OCI-M1 (cell line): ENCODE results near the gene CAMK1G.

ENCODE experiments used
- DNase-seq: peaks from one replicate; lab custom pipeline; 2025; lab: John Stamatoyannopoulos, UW

CAMK1G gene

DNA sequence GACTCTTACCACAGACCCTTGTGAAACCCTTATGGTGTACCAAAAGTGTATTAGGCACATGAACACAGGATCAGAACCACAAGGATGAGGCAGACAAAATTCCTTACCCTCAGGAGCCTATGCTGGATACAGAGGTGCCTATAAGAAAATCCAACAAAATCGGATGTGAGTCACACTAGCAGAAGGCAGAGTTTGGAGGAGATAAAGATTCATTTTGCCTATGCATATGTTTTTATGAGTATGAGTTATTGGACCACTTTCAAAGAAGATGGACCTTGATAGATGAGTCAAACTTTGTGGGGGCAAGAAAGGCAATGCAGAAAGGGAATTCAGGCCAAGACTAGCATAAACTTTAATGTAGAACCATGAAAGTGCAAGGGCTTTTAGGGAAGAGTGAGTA lies 17.0 kb downstream of the CAMK1G start:
- DNase-seq = no peak

DNA sequence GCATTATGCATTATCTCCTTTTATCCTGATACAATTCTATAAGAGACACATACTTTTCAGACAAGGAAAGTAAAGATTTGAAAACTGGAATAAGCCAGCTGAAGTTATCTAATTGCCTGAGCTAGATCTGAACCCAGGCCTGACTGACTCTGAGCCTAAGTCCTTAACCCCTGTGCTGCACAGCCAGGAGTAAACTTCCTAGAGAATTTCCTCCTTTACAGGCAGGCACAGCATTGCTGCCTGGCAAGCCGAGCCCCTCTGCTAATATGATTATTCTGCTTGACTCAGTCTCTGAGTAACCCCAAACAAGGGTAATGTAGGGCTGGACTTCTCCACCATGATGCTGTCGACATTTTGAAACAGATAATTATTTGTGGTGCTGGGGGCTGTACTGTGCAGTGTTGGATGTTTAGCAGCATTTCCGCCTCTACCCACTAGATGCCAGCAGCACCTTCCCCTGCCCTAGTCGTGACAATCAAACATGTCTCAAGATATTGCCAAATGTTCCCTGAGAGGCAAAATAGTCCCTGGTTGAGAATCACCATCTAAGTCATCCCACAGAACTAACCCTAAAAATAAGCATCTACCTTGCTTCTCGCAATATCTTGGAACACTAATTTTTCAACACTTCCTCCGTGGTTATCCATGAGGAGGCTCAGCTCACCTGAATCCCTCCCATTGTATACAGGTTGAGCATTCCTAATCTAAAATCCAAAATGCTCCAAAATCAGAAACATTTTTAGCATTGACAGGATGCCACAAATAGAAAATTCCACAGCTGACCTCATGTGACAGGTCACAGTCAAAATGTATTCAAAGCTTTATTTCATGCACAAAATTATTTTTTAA lies 18.5 kb downstream of the CAMK1G start:
- DNase-seq = peak; percentile 56

DNA sequence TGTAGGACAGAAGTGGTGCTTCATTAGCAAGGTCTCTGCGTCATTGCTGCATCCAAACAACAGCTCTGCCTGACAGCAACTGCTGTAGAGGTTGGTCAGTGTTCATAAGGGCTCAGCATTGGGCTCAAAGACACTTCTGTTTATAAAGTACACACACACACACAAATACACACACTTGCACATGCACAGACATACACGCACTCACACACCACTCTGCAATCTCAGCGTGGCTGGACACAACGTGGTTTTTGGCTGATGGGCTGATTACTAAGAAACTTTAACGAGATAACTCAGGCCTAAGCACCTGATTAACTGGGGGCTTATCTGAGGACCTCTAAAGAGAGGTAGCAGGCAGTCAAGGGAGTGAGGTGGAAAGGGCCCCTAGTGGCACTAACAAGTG lies 20.4 kb downstream of the CAMK1G start:
- no peak for DNase-seq

DNA sequence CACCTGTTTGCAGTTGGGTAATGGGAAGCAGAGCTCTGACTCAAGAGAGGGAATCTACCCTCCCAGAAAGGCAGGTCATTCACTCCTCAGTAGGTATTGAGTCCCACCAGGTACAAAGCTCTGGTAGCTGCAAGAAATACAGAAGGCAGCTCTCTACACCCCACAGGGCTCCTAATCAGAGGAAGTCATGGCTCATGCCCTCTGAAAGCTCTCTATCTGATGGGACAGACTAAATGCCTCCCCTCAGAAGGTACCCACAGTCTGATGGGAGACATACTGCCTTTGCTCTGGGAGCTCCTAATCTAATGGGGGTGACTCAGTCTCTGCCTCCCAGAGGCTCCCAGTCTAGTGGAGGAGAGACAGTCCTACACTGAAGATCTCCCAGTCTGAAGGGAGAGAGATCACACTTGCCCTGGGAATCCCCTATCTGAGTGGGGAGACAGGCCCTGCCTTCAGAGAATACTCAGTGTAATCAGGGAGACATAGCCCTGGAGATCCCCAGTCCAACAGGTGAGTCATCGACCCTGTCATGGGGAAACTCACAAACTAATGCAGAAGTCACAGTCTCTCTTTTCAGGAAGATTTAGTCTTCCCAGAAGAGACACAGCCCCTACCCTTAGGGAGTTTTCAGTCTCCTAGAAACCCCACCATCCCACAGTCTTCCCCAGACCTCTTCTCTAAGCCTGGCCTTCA lies 23.7 kb downstream of the CAMK1G start:
- DNase-seq = no peak

DNA sequence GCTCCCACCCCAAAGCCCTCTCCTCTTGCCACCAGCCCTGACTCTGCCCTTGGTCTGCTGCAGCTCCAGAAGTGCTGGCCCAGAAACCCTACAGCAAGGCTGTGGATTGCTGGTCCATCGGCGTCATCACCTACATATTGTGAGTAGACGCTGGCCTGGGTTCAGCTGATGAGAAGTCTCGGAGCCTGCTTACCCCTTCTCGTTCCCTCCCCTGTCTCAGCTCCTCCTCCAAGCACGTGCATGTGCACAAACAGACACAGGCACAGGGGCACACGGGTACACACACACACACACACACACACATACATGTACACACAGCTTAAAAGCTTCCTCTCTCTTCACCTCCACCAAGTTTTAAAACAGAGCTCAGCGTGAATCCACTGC lies 24.3 kb downstream of the CAMK1G start:
- DNase-seq = no peak

DNA sequence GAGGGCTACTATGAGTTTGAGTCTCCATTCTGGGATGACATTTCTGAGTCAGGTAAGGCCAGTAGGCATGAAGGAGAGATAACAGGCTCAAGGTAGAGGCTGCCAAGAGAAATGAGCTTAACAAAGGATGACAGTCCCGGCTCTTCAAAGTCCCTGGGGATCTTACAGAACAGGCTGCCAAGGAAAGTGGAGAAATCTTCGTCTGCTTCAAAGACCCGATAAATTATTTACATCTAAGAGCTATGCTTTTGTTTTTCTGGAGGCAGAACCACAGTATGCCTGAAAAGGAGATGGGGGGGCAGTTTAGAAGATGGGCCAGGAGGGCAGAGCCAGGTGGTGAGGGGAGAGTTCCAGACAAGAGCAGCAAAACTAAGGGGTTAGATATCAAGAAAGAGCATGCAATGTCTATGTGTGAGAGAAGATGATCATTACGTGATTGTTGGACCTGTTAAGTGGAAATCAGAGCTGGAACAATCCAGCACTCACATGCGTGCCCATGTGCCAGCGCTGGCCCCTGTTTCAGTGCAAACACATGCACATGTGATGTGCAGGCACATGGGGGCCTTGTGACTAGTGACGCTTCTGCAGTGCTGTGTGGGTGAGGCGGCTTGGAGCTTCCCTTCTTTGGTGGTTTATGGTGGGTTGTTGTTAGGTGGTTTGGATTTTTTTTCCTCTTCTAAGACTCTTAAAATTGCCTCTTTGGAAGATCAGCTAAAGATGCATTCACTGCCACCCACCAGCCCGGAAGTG lies 25.7 kb downstream of the CAMK1G start:
- DNase-seq = no peak

DNA sequence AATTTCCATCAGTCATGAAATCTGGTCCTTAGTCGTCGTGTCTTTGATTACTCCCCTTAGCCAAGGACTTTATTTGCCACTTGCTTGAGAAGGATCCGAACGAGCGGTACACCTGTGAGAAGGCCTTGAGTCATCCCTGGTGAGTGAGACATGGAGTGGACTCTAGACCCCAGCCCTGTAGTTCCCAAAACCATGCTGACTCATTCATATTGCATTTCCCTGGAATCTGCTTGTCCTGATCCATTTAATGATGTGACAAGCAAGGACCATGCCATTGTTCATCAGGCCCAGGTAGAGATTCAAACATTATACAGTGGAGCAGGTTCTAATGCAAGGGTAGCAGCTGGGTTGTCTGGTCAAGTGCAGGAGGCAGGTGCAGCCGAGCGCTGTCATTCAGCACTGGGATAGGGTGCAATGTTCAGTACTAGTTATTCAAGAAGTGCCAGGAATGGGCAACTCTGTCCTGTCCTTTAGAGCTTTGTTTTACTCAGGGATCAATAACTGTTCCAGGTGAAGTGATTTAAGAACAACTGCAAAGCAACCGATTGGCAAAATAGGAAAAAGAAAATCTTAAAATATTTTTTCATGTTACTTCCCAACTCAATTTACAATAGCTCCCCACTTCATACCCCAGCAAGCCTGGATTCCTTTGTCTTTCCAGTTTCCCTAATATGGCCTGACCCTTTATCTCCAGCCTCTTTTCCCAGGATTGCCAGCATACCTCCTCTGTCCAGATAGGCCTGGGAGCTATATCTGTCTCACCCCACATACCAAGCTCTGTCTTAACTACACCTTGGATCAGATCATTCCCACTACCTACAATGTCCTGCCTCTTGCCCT lies 26.5 kb downstream of the CAMK1G start:
- no peak for DNase-seq

DNA sequence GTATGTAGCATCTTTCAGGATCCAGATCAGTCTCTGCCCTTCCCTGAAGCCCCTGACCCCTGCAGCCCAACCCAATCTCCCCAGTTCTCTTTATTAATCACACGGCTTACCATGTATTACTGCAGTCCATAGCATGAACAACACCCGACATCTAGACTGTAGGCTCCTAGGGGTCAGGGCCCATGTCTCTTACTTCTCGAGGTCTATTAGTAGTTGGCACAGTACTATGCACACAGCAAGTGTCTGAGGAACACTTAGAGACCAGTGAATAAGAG lies 27.1 kb downstream of the CAMK1G start:
- DNase-seq = no peak

DNA sequence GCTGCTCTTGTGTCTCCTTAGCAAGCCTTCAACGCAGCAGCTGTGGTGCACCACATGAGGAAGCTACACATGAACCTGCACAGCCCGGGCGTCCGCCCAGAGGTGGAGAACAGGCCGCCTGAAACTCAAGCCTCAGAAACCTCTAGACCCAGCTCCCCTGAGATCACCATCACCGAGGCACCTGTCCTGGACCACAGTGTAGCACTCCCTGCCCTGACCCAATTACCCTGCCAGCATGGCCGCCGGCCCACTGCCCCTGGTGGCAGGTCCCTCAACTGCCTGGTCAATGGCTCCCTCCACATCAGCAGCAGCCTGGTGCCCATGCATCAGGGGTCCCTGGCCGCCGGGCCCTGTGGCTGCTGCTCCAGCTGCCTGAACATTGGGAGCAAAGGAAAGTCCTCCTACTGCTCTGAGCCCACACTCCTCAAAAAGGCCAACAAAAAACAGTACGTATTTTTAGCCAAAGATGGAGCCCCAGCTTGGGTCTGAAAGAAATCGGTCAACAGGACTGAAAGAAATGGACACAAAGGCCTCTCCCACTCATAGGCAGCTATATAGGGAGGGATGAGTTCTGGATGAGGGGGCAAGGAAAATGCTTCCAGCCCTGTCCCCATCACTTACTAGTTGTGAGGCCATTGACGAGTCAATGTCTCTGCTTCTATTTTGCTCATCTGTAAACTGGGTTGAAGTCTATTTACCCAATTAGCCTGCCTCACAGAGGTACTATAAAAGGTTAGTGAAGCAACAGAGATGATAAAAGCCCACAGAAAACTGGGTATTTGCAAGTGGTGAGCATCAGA lies 28.5 kb downstream of the CAMK1G start:
- no peak for DNase-seq

DNA sequence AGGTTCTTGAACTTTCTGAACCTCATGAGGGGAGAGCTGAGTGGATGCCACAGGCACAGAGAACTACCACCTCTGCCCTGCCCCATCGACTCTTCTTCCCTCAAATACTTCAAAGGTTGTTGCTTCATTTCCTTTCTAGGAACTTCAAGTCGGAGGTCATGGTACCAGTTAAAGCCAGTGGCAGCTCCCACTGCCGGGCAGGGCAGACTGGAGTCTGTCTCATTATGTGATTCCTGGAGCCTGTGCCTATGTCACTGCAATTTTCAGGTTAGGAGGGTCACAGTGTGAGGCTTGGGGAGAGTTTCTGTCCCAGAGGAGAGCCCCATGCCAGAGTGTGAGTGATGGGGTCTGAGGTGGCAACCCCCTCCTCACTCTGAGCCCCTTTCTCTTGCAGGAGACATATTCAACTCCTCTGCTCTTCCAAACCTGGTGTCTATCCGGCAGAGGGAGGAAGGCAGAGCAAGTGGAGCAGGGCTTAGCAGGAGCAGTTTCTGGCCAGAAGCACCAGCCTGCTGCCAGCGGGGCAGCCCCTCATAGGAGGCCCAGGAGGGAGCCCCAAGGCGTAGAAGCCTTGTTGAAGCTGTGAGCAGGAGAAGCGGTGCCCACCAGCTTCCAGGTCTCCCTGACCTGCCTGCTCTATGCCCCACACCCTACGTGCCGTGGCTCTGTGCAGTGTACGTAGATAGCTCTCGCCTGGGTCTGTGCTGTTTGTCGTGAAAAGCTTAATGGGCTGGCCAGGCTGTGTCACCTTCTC lies 29.3 kb downstream of the CAMK1G start:
- DNase-seq = no peak

DNA sequence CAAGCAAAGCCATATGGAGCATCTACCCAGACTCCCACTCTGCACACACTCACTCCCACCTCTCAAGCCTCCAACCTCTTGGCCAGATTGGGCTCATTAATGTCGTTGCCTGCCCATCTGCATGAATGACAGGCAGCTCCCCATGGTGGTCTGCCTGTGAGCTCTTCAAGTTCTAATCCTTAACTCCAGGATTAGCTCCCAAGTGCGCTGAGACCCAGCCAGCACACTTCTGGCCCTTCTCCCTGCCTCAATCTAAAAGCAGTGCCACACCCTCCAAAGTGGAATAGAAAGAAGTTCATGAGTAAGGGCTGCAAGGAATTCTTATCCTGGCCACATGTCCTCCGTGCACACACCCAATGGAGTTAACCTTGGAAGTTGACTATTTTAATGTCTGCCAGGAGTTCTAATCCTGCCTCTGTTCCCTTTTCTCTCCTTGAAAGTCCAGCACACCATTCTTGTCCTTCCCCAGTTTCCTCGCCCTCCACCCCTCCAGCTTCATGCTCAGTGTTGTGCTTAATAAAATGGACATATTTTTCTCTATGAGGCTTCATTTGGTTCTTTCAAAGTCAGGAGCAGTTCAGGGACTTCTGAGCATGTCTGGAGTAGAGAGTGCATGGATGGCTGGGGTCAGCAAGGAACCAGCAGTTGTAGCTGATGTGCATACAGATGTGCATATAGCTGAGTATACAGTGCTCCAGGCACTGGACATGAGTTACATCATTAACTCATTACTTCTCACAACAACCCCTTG lies 30.1 kb downstream of the CAMK1G start:
- no peak for DNase-seq

DNA sequence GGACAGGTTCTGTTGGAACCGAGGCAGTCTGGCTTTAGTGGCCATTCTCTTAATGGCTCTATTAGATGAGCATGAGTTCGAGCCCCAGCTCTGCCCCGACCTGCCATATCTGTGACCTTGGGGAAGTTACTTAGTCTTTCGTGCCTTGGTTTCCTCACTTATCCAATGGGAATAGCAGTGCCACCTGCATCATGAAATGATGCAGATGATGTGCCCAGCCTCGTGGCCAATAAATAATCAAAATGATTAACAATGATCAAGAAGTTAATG lies 30.6 kb downstream of the CAMK1G start:
- DNase-seq = no peak

DNA sequence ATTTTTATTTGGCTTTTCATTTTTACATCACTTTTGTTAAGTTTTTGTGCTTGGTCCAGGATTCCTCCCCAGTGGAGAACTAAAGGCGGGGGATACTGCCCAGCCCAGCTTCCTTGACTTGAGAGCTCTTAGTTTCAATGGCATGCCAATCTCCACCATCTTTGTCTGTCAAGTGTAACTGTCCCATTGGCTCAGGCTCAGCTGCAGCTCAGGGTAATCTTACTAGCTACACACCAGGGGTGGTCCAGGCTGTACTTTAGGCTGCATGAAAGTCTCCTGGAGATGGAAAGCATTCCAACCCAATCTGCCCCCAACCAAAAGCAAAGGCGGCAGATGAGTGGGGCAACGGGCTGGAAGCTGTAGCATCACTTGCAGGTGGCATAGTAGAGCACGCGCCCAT lies 31.4 kb downstream of the CAMK1G start:
- DNase-seq = no peak

DNA sequence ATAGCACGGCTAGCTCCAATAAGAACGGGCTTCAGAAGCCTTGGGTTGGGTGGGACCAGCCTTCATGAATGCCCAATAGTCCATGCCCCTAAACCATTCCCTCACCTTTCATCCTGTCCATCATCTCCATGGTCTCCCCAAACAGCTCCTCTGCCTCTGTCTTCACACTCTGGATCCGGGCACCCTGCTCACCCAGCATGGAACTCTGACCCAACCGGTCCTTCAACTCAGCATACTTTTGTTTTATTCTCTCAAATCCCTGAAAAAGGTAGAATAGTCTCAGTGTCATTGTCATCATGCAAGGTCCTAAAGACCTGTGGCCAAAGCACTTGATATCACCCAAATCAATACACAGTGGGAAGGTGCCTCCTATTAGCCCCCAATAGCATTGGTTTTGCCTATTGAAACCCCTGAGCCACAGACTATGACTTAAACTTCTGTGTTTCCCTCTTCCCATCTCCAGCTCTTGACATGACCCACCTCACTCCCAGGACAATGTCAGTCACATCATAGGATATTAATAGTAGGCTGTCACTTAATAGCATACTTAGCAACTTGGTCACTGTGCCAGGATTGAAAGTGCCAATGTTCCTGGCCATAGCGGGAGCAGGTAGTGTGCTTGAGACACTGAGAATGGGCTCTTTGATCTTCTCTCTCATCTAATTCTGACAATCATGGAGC lies 33.0 kb downstream of the CAMK1G start:
- no peak for DNase-seq

DNA sequence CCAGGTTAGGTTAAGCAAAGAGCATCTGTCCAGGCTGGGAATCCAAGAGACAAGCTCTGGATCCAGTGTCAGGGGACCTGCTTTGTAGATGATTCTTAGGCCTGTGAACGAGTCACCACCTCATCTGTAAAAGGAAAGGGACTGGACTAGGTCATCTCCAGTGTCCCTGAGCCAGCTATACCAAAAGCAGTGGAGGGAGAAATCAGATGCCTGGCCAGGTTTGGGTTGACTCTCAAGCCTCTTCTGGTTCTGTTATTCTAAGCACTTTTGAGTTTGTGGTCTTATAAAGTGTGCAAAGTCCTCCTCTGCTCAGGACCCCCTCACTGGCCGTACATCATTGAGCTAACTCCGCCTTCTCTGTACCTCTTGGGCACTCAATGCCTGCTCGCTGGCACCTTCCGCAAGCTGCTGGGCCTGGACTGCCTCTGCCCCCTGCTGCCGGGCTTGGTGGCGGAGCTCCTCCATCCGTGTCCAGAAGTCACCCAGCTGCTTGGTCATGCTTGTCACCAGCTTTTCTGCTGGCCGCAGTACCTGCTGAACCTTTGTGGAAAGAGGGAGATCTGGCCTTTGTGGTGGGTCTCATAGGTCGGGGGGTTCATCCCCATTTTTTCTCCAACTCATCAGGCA lies 33.6 kb downstream of the CAMK1G start:
- DNase-seq = no peak

DNA sequence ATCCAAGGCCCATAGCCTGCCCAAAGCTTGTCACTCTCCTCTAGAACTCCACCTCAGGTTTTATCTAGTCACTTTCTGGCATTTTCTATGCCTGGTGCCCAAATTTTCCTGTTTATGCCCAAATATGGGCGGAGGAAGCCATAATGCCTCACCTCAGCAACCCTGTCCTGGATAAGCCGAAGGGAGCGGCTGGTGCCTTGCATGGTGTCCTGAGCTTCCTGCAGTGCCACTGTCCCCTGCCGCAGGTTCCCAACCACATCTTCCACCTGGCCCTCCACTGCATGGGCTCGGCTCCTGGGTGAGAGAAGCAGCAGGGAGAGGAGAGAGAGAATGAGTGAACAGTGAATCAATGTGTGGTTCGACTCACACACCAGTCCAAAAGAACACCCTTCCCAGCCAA lies 34.2 kb downstream of the CAMK1G start:
- DNase-seq = no peak

DNA sequence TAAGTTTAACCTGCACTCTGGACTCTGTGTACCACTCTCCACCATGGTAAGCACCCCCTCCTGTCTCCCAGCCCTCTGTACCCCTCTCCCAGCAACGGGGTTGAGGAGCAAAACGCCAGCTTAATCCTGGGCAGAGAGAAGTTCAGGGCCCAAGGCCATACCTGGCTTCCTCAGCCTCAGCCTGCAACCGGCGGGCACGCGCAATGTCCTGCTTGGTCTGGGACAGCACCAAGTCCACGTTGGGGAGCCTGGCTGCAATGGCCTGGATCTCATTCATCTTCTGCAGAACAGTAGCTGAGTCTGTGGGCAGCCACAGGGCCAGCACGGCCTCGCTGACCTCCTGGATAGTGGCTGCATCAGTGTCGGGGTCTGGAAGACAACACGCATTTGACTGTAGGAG lies 34.8 kb downstream of the CAMK1G start:
- no peak for DNase-seq

DNA sequence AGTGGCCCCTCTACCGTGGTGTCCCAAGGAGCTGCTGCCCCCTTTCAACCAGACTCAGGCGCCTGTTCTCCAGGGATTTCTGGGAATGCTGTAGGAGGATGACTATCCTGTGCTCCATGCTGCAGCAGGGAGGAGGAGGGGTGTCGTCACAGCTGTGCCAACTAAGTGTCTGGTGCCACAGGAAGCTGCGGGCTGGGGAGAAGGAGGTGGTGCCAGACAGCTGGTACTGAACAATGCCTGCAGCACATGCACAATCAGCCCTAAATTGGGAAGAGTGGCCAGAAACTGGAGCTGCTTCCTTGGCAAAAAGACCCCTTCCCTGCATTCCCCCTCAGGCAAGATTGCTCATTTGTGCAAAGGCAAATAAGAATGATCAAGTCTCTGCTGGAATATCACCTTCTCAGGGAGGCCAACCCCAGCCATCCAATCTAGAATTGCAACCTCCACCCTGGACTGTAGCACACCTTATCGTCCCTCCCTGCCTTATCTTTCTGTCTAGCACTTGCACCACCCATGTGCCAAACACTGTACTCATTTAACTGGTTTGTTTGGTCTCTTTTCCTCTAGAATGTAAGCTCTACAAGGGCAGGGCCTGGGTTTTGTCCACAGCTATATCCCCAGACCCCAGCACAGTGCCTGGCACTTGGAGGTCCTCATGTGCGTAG lies 35.4 kb downstream of the CAMK1G start:
- DNase-seq = no peak
